GM12874 (cell line): ENCODE results near the gene CDK8.

Source experiments
- TF ChIP-seq, protein P1 (sequence below): IDR thresholded peaks from 2 replicates; pipeline ENCODE4 v1.5.1; 2011; ENCODE audit warnings: low read depth, mild to moderate bottlenecking, control low read depth, low read length, moderate library complexity; ENCODE audit not compliant: insufficient read depth

Gene CDK8

DNA sequence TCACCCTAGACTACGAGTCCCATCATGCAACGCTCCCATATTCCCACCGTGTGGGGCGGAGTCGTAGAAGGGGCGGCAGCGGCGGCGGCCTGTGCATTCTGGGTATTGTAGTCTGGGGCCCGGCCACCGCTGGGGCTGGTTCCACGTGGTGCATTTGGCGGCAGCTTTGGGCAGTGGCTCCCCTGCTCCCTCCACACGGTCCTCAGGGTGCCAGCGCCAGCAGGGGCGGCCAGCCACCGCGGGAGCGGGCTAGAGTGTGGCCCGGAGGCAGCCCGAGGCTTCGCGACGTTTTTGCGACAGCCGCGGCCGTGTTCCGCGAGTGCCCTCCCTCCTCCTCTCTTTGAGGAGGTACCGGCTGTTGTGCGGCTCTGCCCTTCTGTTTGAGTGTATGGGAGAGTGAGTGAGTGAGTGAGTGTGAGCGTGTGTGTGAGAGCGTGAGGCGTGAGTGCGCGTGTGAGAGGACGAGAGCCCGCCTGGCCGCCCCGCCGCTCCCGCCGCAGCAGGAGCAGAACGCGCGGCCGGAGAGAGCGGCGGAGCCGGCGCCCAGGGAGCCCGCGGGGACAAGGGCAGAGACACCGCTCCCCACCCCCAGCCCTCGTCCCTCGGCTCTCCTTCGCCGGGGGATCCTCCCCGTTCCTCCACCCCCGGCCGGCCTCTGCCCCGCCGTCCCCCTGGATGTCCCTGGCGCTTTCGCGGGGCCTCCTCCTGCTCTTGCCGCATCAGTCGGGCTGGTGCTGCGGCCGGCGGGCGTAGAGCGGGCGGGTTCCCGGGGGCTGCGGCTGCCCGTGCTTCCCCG, at the start of gene CDK8:
Gene CDK8 (plus strand): TSS at position 343 of the 796 bp plus-strand sequence. CDS start 513 bp downstream, outside the sequence.
- TF ChIP-seq, protein P1, sequence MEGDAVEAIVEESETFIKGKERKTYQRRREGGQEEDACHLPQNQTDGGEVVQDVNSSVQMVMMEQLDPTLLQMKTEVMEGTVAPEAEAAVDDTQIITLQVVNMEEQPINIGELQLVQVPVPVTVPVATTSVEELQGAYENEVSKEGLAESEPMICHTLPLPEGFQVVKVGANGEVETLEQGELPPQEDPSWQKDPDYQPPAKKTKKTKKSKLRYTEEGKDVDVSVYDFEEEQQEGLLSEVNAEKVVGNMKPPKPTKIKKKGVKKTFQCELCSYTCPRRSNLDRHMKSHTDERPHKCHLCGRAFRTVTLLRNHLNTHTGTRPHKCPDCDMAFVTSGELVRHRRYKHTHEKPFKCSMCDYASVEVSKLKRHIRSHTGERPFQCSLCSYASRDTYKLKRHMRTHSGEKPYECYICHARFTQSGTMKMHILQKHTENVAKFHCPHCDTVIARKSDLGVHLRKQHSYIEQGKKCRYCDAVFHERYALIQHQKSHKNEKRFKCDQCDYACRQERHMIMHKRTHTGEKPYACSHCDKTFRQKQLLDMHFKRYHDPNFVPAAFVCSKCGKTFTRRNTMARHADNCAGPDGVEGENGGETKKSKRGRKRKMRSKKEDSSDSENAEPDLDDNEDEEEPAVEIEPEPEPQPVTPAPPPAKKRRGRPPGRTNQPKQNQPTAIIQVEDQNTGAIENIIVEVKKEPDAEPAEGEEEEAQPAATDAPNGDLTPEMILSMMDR, result no peak

DNA sequence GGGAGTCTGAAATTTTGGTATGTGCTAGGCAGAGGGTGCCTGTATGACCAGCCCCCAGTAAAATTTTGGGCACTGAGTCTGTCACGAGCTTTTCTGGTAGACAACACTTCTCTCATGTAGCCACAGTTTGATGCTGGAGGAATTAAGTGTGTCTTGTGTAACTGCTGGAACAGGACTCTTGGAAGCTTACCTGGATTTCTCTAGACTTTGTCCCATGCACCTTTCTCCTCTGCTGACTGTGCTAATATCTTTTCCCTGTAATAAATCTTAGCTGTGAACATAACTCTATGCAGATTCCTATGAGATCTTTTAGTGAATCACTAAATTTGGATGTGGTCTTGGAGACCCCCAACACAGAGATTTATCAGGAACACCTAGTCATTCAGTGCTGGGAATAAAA, 45.6 kb upstream of the CDK8 start:
- TF ChIP-seq, protein P1, result no peak

DNA sequence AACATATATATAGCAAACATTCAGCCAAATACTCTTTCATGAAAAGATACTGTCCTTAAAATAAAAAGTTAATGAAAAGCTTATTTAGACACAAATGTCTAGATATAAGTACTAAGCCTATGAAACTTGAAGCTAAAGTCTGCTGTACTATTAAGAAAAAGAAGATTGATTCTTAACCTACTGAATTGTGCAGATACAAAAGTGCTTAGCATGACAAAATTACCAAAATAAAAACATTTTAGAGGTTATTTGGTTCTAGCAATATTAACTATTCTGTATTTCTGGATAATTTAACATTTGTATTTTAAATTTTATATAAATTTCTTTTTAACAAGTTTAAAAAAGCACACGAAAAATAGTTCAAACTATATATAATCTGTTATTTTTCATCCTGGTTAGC, 40.6 kb upstream of the CDK8 start:
- TF ChIP-seq, protein P1, result no peak

DNA sequence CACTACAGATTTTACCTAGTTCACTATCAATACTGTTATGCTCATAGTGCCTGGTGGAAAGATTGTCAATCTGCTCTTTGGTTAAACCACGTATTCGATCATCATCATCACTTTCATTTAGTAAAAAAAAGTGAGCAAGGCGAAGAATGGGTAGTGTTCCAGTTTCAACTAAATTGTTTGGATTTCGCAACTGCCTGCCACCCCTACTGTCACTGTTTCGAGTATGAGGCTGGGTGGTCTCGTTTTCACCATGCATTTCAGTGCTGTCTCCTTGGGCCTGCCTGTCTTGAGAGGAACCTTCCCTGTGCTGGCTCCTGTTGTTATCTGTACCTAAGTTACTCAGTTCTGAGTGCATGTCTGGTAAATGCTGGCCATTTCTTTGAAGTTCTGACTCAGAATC, 39.9 kb upstream of the CDK8 start:
- TF ChIP-seq, protein P1, result no peak

DNA sequence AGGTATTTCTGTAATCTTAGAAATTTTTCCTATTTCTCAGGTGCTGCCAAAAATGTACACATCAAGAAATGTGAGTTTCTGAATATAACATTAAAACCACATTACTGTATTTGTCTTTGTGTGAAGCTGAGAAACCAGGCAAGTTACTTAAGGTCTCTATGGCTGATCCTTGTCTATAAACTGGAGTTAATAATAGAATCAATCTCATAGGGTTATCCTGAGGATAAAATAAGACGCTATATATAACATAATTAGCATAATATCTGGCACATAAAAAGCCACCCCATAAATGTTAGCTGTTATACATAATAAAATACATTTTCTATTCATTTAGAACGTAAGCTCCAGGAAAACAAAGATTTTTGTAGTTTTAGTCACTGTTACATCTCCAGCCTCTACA, 37.9 kb upstream of the CDK8 start:
- TF ChIP-seq, protein P1, result no peak

DNA sequence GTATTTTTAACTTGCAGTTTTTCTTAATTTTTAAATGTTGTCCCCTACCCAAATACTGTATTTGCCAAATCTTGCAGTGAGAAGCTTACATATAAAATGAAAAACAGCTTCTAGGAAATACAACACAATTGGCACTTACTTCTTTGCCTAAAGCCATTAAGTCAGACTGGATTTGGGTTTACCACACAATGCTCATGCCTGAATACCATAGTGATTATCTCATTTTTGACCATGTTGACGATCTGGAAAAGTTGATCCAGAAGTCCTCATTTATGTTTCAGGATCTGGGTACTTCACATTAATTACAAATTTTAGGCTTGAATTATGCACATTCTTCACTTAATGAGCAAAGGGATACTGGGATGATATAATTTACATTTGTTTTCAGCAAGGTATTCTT, 34.2 kb upstream of the CDK8 start:
- TF ChIP-seq, protein P1, result no peak

DNA sequence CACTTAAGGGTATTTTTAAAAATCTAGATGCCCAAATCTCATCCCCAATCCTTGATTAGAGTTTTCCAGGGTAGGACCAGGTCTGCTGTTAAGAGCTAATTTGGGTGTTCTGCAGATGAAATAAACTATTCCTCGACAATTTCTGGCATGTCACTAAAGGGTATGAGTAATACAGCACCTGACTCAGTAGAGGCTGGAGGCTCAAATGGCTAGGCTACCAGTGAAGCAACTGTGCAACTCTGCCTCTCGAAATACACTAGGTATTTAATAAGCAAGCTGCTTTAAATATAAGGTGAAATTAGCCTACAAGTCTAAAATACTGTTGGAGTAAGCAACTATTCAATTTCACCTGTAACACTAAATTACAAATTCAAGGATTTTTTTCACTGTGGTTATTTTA, 33.4 kb upstream of the CDK8 start:
- TF ChIP-seq, protein P1, result no peak

DNA sequence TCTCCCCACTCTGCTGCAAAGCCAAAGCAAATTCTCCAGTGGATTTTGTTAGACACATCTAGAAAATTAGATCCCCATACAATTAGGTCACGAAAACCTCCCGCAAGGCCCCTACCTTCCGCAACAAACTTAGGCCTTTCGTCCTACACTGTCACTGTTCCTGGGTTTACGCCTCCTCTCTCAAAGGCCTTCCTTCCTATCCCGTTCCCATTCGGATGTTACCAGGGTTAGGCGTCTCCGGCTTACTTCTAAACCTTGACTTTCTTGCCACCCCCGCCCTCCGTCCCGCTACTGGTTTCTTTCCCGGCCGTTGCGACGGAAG, 32.6 kb upstream of the CDK8 start:
- TF ChIP-seq, protein P1, result no peak
